ENCODE measurements around the gene ATP6V1F. TPM values are rescaled to one million over a fixed set of nuclear protein-coding genes. Genes with fewer than 3 reads are reported as not detected.

ATP6V1F gene
- polyA plus RNA-seq, 1 donor (not counting 4 experiments of a cell fraction or from before 2014, with no cell fraction given) = 263 TPM

GRCh38 chr7:128877756-128878120 lies 15.1 kb downstream of the ATP6V1F start:
- Histone ChIP-seq H3K79me2 (ENCODE audit: control insufficient read depth, insufficient read depth, low read length) (no peaks in the 10 kb centered on the region), H3K27ac (ENCODE audit: control insufficient read depth, insufficient read depth, low read length) (no peak overlapping the region), H3K36me3 (ENCODE audit: control insufficient read depth in 2 of 2, extremely low read depth in 1 of 2, insufficient read depth in 2 of 2, low read length in 2 of 2) (no peaks in the 10 kb centered on the region), H3K9me1 (ENCODE audit: control insufficient read depth, extremely low read depth, insufficient read depth, low read length) (no peaks in the 10 kb centered on the region), H3K4me1 (ENCODE audit: control insufficient read depth, extremely low read depth, insufficient read depth, low read length) (peaks cover 10% of the 10 kb centered on the region), H2AFZ (ENCODE audit: control insufficient read depth, low read length) (no peak overlapping the region), H3K9ac (ENCODE audit: control insufficient read depth, extremely low read depth, insufficient read depth, low read length) (no peak overlapping the region), H3K27me3 (ENCODE audit: control insufficient read depth, extremely low read depth, insufficient read depth, low read length) (no peaks in the 10 kb centered on the region), H3K4me2 (ENCODE audit: control insufficient read depth, extremely low read depth, insufficient read depth, low read depth, low read length) (no peak overlapping the region), H4K20me1 (ENCODE audit: control insufficient read depth, extremely low read depth, insufficient read depth, low read length) (no peaks in the 10 kb centered on the region), H3K4me3 (ENCODE audit: control insufficient read depth in 2 of 3, extremely low read depth in 1 of 3, insufficient read depth in 2 of 3, low read depth in 1 of 3, low read length in 3 of 3) (no peak overlapping the region), H3K9me3 (ENCODE audit: control insufficient read depth, low read depth, low read length) (no peaks in the 10 kb centered on the region)
- DNase-seq (ENCODE audit: low read depth, low spot score) (no peak), FAIRE-seq (no peak)
- dilution Hi-C loops (cut with MboI; ENCODE audit: extremely low pct_ligation_motif_present, low sequenced_read_pairs) = no loop called here
- TF ChIP-seq CTCF (optimal IDR thresholded peaks at IDR 0.05 in 1 of 3, IDR thresholded peaks at IDR 0.05 in 1 of 3, conservative IDR thresholded peaks at IDR 0.05 in 1 of 3; ENCODE audit: extremely low read depth in 1 of 3, insufficient read depth in 2 of 3, low read length in 3 of 3) = no peak
- TF ChIP-seq EZH2 (IDR thresholded peaks at IDR 0.05; ENCODE audit: low read length) = no peak

GRCh38 chr7:128878226-128879105 lies 15.8 kb downstream of the ATP6V1F start:
- Histone ChIP-seq H3K79me2 (ENCODE audit: control insufficient read depth, insufficient read depth, low read length) (no peaks in the 10 kb centered on the region), H3K36me3 (ENCODE audit: control insufficient read depth in 2 of 2, extremely low read depth in 1 of 2, insufficient read depth in 2 of 2, low read length in 2 of 2) (no peaks in the 10 kb centered on the region), H3K4me1 (ENCODE audit: control insufficient read depth, extremely low read depth, insufficient read depth, low read length) (peaks cover 10% of the 10 kb centered on the region), H3K9me3 (ENCODE audit: control insufficient read depth, low read depth, low read length) (no peaks in the 10 kb centered on the region), H3K27ac (ENCODE audit: control insufficient read depth, insufficient read depth, low read length) (no peak overlapping the region), H3K9ac (ENCODE audit: control insufficient read depth, extremely low read depth, insufficient read depth, low read length) (no peak overlapping the region), H3K9me1 (ENCODE audit: control insufficient read depth, extremely low read depth, insufficient read depth, low read length) (no peaks in the 10 kb centered on the region), H4K20me1 (ENCODE audit: control insufficient read depth, extremely low read depth, insufficient read depth, low read length) (no peaks in the 10 kb centered on the region), H3K4me3 (ENCODE audit: control insufficient read depth in 2 of 3, extremely low read depth in 1 of 3, insufficient read depth in 2 of 3, low read depth in 1 of 3, low read length in 3 of 3) (no peak overlapping the region), H3K27me3 (ENCODE audit: control insufficient read depth, extremely low read depth, insufficient read depth, low read length) (no peaks in the 10 kb centered on the region), H3K4me2 (ENCODE audit: control insufficient read depth, extremely low read depth, insufficient read depth, low read depth, low read length) (no peak overlapping the region), H2AFZ (ENCODE audit: control insufficient read depth, low read length) (no peak overlapping the region)
- TF ChIP-seq EZH2 (IDR thresholded peaks at IDR 0.05; ENCODE audit: low read length) = no peak
- no peak for TF ChIP-seq CTCF (optimal IDR thresholded peaks at IDR 0.05 in 1 of 3, IDR thresholded peaks at IDR 0.05 in 1 of 3, conservative IDR thresholded peaks at IDR 0.05 in 1 of 3; ENCODE audit: extremely low read depth in 1 of 3, insufficient read depth in 2 of 3, low read length in 3 of 3)
- dilution Hi-C loops (cut with MboI; ENCODE audit: extremely low pct_ligation_motif_present, low sequenced_read_pairs) = no loop called here
- no peak for DNase-seq (ENCODE audit: low read depth, low spot score)
- no peak for FAIRE-seq
